AG10803 (cell line): ENCODE results near the gene DSCAML1.

Experiments used
- DNase-seq: peaks from one replicate; pipeline ENCODE4 v3.0.0; 2010; ENCODE audit warnings: low read depth
- H3K4me3 ChIP-seq: 2 replicates; pipeline ENCODE4 v1.5.1; 2011; ENCODE audit warnings: mild to moderate bottlenecking, low read length, control low read depth
- TF ChIP-seq, protein P1 (sequence below): conservative IDR thresholded peaks from 2 replicates; pipeline ENCODE4 v1.5.1; 2011; ENCODE audit warnings: mild to moderate bottlenecking, low read length, control low read depth, inconsistent platforms

Gene DSCAML1

DNA sequence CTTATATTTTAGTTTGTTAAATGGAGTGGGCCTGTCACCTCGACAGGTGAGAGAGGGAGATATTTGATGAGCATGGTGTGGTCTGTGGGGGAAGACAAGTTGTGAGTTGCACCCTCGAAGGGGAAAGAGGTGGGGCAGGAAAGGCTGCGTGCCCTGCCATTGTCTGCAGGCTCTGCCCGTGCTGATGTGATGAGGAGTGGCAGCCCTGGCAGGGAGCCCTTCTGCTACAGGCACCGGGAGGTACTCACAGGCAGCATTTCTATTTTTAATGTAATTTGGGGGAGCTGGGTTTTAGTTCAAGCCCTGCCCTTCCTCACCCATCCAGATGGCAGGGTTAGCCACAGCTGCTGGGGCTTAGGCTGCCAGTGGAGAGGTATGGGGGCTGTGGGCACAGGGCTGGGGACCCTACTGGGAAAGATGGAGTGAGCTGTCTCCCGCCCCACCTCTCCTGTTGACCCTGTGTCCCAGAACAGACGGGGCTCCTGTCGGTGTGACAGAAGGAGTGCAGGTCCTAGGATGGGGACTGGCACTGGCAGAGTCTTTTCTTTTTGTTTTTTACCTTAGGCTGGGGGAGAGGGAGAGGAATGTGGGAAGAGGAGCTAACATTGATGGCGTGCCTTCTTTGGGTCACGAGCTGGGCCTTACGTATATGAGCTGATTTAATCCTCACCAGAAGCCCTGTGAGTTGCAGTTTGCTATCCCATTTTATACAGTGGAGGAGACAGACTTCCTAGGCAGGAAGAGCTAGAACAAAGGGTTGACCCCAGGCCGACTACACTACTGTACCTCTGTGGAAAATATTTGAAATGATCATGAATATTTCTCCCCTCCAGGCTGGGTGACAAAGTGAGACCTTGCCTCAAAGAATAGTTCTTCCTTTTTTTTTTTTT is 417.8 kb downstream of the DSCAML1 start:
- H3K4me3 ChIP-seq = no peak overlapping the region
- TF ChIP-seq, protein P1, sequence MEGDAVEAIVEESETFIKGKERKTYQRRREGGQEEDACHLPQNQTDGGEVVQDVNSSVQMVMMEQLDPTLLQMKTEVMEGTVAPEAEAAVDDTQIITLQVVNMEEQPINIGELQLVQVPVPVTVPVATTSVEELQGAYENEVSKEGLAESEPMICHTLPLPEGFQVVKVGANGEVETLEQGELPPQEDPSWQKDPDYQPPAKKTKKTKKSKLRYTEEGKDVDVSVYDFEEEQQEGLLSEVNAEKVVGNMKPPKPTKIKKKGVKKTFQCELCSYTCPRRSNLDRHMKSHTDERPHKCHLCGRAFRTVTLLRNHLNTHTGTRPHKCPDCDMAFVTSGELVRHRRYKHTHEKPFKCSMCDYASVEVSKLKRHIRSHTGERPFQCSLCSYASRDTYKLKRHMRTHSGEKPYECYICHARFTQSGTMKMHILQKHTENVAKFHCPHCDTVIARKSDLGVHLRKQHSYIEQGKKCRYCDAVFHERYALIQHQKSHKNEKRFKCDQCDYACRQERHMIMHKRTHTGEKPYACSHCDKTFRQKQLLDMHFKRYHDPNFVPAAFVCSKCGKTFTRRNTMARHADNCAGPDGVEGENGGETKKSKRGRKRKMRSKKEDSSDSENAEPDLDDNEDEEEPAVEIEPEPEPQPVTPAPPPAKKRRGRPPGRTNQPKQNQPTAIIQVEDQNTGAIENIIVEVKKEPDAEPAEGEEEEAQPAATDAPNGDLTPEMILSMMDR = no peak
- no peak for DNase-seq
